SU-DHL-6 (cell line): ENCODE measurements around the gene ACAA1.

ENCODE experiments used
- EZH2phosphoT487 ChIP-seq: fragments of 200-600 bp; sonication (generic), shearing (Covaris generic); conservative IDR thresholded peaks from 2 replicates; pipeline ENCODE4 v1.6.1; 2018; ENCODE audit warnings: mild to moderate bottlenecking, antibody characterized with exemption, low read length, moderate library complexity, mixed read lengths
- TF ChIP-seq, protein P1 (sequence below): fragments of 200-600 bp; sonication (generic); IDR thresholded peaks from one replicate; pipeline ENCODE4 v1.5.1; 2017; ENCODE audit warnings: antibody characterized with exemption, mild to moderate bottlenecking, low read length, moderate library complexity; ENCODE audit not compliant: insufficient read depth, poor library complexity, severe bottlenecking

DNA sequence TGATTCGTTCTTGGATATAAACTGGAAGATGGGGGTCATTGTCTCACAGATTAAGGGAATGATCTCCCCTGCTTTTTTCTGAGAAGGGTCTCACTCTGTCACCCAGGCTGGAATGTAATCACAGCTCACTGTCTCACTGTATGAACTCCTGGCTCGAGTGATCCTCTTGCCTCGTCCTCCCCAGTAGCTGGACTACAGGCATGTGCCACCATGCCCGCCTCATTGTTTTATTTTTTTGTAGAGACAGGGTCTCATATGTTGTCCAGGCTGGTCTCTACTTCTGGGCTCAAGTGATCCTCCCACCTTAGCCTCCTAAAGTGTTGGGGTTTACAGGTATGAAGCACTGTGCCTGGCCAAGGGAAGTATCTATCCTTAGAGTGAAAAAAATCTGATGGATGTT, 33.8 kb upstream of the ACAA1 start:
- TF ChIP-seq, protein P1, sequence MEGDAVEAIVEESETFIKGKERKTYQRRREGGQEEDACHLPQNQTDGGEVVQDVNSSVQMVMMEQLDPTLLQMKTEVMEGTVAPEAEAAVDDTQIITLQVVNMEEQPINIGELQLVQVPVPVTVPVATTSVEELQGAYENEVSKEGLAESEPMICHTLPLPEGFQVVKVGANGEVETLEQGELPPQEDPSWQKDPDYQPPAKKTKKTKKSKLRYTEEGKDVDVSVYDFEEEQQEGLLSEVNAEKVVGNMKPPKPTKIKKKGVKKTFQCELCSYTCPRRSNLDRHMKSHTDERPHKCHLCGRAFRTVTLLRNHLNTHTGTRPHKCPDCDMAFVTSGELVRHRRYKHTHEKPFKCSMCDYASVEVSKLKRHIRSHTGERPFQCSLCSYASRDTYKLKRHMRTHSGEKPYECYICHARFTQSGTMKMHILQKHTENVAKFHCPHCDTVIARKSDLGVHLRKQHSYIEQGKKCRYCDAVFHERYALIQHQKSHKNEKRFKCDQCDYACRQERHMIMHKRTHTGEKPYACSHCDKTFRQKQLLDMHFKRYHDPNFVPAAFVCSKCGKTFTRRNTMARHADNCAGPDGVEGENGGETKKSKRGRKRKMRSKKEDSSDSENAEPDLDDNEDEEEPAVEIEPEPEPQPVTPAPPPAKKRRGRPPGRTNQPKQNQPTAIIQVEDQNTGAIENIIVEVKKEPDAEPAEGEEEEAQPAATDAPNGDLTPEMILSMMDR = no peak
- TF ChIP-seq EZH2phosphoT487 = no peak
